HG03097 (cell line): ENCODE data around the gene MAP3K6.

Source experiments
- ATAC-seq: cut with Tn5 transposase; IDR thresholded peaks from one replicate; pipeline ENCODE4 v1.9.1; 2021; ENCODE audit not compliant: unreplicated experiment, low FRiP score

MAP3K6 gene

DNA sequence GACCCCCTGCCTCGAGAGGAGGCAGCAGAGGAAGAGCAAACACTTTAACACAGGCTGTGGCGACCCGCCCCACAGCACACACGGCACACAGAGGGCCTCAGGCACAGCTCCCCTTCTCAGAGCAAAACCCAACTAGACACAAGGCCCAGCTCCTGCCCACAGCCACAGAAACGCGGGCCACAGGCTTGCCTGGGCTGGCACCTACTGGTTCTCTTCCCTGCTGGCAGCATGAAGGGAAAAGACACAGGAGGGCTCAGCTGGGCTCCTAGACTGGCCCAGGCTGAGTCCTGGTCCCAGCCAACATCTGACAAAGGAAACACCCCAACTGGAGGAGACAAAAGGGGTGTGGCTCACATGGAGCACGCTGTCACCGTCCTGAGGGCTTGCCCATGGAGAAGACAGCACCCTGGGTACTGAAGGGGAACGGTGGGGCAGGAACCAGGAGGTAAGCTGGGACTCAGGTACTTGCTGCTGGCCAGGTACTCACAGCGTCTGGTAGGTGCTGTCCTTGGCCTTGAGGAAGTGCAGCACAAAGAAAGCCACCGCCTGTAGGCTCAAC lies 12.9 kb upstream of the MAP3K6 start:
- ATAC-seq = no peak

DNA sequence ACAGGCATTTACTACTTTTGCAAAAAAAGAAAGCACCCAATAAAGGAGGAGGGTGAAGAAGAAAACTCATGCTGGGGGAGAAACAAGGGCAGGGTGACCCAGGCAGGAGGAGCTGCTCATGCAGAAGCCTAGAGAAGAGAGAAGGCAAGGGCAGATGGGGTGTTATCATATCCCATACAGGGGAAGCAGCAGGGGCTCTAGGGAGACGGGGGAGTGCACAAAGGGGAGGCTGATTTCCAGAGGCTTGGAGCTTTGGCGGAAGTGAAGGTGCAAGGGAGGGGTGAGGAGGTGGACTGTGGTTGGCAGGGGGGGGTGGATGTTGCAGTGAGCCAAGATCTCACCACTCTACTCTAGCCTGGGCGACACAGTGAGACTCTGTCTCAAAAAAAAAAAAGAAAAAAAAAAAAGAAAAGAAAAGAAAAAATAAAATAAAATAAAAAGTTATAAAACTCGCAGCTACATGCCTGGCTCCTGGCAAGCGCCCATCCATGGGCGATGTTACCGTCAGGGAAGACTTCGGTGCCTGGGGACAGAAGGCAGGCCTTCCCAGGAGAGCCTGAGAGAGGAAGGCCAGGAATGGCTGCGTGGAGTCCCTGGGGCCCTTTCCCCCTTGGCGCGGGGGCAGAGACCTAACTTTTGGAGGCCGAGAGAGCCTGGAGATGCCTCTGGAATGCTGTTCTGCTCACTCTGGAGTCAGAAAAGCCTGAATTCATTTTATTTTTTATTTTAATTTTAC lies 11.2 kb upstream of the MAP3K6 start:
- ATAC-seq = no peak

DNA sequence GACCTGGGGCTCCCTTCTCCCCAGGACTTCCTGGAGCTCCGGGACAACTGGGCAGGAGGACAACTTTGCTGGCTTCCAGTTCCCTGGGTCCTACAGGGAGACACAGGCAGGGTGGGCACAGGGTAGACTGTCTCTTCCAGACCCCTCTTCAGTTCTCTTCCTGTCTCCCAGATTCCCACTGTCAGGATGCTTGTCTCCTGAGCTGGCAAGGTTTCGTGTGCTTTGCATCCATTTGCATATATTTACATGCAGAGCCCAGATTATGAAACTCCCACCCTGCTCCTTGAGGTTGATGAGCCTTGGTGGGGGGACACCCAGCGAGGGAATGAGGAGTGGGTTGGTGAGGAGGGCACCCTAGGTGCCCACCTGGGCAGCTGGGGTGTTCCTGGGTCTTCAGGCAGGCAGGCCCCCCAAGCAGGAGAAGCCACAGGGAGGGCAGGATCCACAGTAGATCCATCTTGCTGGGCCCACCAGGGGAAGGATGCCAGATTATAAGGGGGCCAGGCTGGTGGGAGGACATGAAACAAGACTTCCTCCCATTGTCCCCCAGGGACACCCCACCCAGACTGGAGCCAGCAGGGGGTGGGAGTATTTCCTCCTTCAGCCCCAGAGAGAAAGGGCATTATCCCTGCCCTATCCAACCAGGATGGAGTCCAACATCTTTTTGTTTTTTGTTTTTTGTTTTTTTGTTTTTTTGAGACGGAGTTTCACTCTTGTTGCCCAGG lies 7.8 kb upstream of the MAP3K6 start, which contains the start of gene FCN3:
Gene FCN3 (minus strand): TSS at position 463 of the 725 bp plus-strand sequence. CDS start 6 bp downstream, at position 457.
- ATAC-seq = no peak

DNA sequence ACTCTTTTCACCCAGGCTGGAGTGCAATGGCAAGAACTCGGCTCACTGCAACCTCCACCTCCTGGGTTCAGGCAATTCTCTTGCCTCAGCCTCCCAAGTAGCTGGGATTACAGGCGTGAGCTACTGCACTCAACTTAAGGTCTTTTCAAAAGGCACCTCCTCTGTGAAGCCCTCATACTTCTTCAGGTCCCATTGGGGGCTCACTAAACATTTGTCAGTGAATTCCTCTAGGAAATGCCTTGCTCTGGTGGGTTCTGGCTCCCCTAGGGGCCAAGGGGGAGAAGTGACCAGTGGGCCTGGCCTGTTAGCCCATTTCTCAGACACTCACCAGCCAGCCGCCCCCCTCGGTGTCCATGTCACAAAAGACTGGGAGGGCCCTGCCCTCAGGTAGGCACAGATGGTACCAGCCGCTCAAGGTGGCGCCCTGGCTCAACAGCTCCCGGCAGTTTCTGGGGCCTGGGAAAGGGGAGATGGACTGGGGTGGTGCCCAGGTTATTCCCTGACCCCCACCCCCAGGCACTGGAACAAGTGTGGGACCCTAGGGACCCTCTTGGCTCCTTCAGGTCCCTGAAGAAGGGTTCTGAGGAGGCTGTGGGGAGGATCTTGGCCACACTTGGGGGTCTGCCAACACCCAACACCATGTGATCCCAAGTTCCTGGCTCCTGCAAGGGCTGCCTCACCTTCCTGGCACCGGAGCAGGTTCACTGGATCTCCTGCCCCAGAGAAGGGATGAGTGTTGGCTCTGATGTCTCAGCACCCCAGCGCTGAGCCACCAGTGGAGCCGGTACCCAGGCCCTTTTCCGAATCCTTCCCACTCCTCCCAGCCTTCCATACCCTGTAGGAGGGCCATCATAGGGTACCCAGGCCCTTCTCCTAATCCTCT lies 6.3 kb upstream of the MAP3K6 start:
- ATAC-seq = no peak

DNA sequence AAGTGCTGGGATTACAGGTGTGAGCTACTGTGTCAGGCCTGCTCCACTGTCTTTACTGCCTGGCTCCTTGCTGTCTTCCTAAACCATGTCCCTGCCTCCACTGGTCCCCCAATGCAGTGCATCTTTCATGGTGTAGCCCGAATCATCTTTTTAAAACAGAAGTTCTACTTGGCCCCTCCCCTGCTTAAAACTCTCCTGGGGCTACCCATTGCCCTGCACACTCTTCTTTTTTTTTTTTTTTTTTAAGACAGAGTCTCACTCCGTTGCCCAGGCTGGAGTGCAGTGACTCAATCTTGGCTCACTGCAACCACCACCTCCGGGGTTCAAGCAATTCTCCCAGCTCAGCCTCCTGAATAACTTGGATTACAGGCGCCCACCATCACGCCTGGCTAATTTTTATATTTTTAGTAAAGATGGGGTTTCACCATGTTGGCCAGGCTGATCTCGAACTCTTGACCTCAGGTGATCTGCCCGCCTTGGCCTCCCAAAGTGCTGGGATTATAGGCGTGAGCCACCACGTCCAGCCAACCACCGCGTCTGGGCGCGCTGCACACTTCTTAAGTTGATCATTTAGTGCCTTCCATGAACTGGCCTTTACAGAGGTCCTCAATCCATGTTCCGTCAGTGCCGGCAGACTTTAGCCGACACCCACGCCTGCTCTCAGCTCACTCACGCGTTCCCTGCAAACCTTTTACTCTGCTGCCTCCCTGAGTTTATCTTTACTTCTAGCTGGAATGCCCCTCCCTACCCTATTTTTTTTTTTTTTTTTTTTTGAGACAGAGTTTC lies 5.5 kb upstream of the MAP3K6 start:
- no peak for ATAC-seq

DNA sequence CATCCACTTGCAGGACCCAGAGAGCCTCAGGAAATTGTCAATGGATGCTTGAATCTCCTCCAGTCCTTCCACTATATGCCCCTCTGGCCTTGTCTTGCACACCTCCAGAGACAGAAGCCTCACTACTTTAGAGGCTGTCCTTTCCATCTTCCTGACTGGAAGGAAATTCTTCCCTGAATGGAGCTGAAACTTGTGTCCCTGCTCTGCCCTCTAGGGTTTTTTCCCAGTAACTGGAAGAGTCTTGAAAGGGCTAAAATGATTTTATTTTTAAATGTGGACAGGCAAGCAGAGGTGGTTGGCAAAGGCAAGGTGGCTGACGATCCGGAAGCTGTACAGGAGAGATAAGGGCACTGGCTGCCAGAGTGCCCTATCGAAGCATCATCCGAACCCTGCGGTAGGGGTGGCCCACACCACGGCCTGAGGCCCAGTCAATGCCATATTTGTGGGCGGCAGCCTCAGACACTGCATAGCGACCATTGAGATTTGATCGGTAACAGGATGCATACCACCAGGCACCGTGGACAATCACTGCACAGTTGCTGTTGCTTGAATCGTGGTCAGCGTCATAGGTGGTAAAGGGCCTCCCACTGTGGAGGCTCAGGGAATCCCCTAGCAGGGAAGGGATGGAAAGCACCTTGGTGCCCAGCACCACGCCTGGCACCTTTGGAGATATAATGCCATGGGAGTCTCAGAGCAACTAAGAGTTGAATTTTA lies 2.3 kb upstream of the MAP3K6 start:
- ATAC-seq = no peak

DNA sequence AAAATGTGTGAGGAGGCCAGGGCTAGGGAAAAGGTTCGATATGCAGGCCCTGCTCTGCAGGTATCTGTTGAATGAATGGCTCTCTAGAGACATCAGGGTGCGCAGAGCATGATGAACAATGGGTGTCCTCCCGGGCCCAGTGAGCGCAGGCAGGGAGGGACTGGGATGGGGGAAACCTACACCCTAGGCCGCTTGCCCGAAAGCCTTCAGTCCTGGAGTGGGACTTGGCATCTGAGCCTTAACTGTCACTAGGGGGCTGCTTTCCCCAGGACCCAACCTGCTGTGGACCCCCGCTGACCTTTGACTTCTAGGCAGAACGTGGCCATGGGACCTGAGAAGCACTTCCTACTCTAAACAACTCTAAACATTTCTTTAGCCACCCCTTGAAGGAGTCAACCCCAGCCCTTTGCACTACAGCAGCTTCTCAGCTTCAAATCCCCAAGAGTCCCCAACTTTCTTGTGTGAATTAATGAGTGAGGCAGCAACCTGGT lies 444 bp upstream of the MAP3K6 start:
- ATAC-seq = no peak

DNA sequence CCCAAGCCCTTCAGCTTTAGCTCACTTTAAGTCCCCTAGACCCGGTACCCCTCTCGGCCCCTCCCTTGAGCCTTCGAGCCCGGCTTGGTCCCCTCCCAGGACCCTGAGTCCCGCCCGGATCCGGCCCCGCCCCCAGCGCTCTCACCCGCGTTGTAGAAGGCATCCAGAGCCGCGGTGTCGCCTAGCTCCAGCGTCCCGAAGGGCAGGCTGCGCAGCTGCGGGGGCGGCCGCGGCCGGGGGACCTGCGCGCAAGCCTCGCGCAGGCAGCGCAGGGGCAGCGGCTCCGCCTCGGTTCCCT lies 699 bp downstream of the MAP3K6 start:
- ATAC-seq = peak; percentile 40

DNA sequence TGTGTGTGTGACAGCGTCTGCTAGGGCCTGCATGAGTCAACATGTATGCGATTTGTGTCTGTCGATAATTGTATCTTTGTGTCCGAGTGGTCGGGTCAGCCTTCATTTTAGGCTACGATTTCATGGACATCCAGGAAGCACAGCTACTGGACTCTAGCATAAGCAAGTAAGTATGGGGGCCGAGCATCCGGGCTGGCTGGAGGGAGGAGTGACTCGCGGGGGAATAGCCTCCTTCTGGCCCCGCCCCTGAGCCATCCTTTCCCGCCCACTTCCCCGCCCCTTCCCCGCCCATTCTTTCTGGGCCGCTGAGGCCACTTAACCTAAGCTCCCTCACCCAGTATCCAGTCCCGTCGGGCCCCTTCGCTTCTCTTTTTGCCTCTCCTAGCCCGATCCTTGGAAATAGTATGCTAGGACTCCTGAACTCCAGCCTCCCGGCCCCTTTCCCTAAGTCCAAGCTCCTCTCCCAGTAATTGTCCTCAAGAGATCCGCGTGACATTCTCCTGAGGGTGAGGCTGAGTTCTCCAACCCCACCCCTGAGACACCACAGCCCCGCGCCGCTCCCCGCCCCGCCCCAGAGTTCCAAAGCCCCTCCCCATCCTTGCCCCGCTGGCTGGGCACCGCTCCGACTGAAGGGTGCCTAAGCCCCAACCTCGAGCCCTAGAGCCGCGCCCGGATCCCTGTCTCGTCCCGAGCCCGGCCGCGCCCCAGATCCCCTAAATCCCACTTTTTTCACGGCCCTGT lies 1.2 kb downstream of the MAP3K6 start:
- ATAC-seq = no peak

DNA sequence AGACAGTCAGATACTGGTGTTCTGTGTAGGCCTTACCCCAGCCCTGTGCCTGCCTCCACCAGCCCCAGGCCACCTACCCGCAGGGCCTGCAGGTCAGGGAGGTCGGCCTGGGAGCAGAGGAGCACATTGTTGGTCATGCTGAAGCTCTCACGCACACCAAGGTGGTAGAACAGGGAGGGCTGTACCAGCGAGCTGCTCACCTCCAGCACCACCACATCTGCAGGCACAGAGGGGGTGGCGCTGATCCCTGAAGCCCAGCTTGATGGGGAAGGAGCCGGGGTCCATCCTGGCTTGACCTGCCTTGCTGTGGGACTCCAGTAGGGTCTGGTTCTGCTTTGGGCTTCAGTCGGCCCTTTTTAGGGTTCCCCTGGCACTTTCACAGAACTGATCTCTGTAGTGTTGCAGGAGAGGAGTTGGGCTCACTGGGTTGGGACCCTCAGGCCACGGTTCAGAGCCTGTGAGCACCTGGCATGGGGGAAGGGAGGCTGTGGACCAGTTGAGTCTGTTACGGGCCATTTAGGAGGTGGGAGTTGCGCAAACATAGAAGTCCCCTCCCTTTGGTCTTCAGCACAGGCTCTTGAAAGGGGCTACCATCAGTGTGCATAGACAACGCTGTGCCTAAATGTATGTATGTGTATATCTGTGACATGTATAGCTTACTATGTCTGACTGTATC lies 1.9 kb downstream of the MAP3K6 start:
- ATAC-seq = no peak

DNA sequence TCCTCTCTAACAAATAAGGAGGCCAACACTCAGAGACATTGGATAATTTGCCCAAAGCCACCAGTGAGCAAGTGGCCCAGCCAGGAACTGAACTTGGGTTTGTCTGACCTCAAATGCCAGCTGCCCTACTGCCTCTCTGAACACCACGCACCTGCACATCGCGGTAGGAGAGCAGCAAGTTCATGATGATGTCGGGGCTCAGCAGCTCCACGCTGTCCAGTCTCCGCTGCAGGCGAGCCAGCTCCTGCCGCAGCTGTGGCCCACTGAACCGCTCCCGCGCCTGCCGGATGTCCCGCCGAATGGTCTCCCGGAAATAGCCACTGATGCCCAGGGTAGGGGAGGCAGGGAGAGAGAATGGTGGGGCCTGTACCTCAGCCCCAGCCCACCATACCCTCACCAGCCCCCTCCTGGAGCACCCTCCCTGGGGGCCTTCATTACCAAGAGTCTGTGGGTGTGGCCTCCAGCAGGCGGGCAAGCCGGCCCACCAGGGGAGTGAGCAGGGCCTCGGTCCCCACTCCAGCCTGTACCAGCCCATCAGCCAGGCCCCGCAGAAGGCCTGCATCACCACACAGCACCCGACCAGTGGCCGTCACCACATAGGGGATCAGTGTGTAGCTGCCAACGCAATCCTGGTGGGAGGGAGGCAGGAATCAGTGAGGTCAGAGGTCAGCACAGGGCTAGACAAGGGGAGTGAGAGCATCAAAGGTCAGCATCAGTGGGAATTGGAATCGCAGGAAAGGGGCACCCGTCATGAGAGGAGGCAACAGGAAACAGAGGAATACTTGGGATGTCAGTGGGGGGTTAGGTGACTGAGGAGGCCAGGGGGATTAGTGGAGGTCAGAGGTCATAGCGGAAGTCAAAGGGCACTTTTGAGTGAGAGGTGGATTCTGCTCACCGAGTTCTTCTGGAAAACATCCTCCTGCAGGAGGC lies 2.7 kb downstream of the MAP3K6 start:
- ATAC-seq = no peak

DNA sequence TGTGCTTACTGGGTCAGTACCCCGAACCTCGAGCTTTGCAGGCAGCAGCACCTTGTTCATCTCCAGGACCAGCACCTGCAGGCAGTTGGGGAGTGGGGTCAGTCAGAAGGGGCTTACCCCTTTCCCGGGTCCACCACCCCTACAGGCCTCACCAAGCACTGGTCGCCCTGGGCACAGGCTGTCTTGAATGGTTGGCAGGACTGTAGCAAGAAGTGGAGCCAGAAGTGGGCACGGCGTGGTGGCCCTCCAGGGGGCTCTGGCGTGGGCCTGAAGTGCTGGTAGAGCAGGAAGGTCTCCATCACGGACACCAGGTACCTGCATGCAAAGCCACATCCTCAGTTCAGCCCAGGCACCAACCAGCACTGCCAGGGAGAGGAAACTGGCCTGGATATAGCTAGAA lies 5.2 kb downstream of the MAP3K6 start:
- ATAC-seq = no peak

DNA sequence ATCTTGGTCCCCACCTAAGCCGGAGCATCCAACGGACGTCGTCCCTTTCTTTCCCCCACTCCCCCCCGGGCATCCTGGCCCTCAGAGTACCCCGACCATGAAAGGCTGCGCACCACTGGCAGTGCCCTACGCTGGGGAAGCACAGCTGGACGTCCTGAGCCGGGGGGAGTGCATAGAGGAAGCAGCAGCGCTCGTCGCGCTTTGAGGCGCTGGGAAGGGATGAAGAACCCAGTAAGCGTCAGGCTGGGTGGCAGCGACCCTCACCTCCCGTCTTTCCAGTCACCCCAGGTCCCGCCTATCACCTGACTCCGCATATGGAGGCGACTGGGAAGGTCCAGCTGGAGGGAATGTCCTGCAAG lies 5.7 kb downstream of the MAP3K6 start:
- ATAC-seq = no peak

DNA sequence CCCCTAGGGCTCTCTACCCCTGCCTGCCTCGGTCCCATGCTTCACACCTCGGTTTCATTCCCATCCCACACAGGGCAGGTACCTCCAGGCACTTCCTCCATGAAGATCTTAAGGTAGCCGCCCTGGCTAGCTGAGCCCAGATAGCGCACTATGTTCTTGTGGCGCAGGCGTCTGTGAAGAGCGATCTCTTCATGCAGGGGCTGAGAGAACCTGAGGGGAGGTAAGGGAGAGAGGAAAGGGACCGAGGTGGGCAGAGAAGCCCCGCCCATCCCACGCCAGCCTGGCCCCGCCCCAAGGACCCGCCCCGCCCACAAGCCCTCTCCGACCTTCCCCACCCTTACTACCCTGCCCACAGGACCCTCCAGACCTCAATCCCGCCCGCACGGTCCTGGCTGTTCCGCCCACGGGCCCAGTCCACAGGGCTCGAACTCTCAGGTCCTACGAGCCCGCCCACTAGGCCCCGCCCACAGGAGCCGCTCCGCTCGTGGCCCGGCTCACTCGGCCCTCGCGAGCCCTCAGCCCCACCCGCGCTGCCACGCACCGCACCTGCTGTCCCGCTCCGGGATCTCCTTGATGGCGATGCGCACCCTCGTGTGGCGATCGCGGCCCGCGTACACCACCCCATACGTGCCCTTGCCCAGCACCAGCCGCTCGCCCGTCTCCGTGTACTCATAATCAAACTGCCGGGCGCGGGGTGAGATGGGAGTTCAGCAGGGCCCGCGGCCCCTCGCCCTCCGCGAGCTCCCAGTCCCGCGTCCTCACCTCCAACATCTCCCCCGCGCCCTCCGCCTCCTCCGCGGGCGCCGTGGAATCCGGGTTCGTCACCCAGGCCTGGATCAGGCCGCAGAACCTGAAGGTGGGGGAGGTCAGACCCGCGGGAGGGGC lies 6.4 kb downstream of the MAP3K6 start:
- ATAC-seq = no peak

DNA sequence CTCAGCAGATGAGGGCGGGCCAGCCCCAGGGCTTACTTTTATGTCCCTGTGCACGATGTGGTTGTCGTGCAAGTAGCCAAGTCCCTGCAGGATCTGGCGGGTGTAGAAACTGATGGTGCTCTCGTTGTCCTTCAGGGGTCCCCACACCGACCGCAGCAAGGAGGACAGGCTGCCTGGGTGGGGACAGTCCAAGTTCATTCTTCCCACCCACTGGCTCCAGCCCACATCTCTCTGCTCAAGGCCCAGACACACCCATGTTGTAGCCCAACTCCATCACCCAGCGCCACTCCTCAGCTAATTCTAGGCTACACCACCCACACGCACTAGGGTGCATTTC lies 7.0 kb downstream of the MAP3K6 start:
- no peak for ATAC-seq

DNA sequence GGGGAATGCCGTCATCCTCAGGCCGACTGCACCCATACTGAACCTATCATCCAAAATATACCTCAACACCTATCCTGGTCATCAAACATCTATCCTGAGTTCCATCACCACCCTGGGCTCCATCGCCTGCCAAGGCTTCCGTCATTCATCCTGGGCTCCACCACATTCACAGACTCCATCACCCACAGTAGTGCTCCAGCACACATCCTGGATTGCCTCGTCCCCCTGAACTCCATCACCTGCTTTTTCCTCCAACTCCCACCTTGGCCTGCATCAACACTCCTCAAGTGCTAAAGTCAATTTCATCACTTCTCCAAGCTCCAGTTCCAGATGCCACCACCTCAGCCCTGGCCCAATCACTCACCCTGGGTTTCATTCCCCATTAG lies 7.8 kb downstream of the MAP3K6 start:
- no peak for ATAC-seq
